Measurements from ENCODE around the gene TWIST2. TPM values are rescaled to one million over a fixed set of nuclear protein-coding genes. Genes with fewer than 3 reads are reported as not detected.

TWIST2 gene
- total and polyA plus RNA-seq, 2 donors from 2014 or later, result 0.56 to 1.4 TPM

DNA sequence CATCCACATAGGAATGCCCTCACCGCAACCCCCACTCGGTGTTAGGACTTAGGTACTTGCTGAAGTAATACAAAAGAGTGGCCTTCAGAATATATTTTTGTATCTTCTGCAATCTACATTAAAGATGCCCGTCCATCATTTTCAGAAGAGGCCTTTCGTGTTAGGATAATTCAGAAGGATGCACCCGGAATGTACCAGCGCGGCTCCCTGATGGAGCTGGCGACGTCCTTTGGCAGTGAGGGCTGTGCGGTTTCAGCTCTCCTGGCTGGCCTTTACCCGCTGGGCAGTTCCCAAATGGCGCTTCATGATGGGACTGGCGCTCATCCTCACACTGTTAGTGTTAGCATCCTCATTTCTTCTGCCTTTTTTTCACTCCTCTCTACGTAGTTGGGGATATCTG lies 15.3 kb downstream of the TWIST2 start:
- intact Hi-C loops (cut with DNase I), result no loop called here
- Histone ChIP-seq H3K27ac (ENCODE audit: low read depth in 2 of 2, low read length in 2 of 2) (no peak overlapping the region), H3K9ac (ENCODE audit: low read length in 3 of 3) (no peak overlapping the region)

DNA sequence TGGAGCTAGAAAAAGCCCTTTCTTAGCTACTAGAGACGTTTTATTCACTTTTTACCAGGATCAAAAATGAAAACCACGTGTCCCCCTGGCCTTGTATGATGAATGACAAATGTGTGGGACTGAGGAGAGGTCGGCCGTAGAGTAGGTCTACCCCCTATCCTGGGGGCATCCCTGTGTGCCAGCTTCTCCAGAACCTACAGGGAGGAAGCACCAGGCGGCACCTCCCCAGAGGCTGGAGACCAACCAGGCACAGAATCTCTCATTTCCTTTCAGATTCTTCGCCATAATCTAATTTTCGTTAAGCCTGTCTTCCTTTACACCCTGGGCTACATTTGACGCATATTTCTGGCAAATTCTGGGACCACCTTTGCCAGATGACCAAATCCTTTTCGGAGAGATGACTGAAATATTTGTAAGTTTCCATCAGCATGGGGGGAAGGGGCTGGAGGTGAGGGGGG lies 15.9 kb downstream of the TWIST2 start:
- H3K27me3 ChIP-seq (ENCODE audit: control insufficient read depth, insufficient read depth, low read length), result no peaks in the 10 kb centered on the region
- H3K27ac ChIP-seq (ENCODE audit: low read depth in 2 of 2, low read length in 2 of 2), result no peak overlapping the region
- peaks cover 0 to 6% (median 0%) of the 10 kb centered on the region in 3 donors for H3K4me1 ChIP-seq (ENCODE audit: control insufficient read depth in 2 of 3, insufficient read depth in 2 of 3, low read depth in 1 of 3, low read length in 3 of 3)
- H3K36me3 ChIP-seq (ENCODE audit: control insufficient read depth in 2 of 3, insufficient read depth in 3 of 3, low read length in 3 of 3), result no peaks in the 10 kb centered on the region
- no peak for DNase-seq
- intact Hi-C loops (cut with DNase I), result no loop called here
- no peaks in the 10 kb centered on the region for H3K9me3 ChIP-seq (ENCODE audit: control insufficient read depth in 2 of 3, insufficient read depth in 1 of 3, low read length in 3 of 3)
- FAIRE-seq, result no peak
- H3K9ac ChIP-seq (ENCODE audit: low read length in 3 of 3), result no peak overlapping the region
- no peak overlapping the region for H3K4me3 ChIP-seq (ENCODE audit: low read length in 3 of 3)
- no peak for TF ChIP-seq CTCF (IDR thresholded peaks at IDR 0.05; ENCODE audit: borderline replicate concordance, extremely low read depth, insufficient read depth)

More for the DNA sequence above, 15.3 kb downstream of the TWIST2 start:
- DNase-seq (peak in 1 of 5 donors; percentile 10), FAIRE-seq (no peak)
- H3K27me3 ChIP-seq (ENCODE audit: control insufficient read depth, insufficient read depth, low read length), result no peaks in the 10 kb centered on the region
- H3K9me3 ChIP-seq (ENCODE audit: control insufficient read depth in 2 of 3, insufficient read depth in 1 of 3, low read length in 3 of 3), result no peaks in the 10 kb centered on the region
- H3K4me1 ChIP-seq (ENCODE audit: control insufficient read depth in 2 of 3, insufficient read depth in 2 of 3, low read depth in 1 of 3, low read length in 3 of 3), result peaks cover 0 to 6% (median 0%) of the 10 kb centered on the region in 3 donors
- no peaks in the 10 kb centered on the region for H3K36me3 ChIP-seq (ENCODE audit: control insufficient read depth in 2 of 3, insufficient read depth in 3 of 3, low read length in 3 of 3)
- H3K4me3 ChIP-seq (ENCODE audit: low read length in 3 of 3), result no peak overlapping the region
- no peak for TF ChIP-seq CTCF (IDR thresholded peaks at IDR 0.05; ENCODE audit: borderline replicate concordance, extremely low read depth, insufficient read depth)

GRCh38 chr2:238864207-238865014 lies 16.5 kb downstream of the TWIST2 start:
- no peak overlapping the region for H3K27ac ChIP-seq (ENCODE audit: low read depth in 2 of 2, low read length in 2 of 2)
- no peaks in the 10 kb centered on the region for H3K9me3 ChIP-seq (ENCODE audit: control insufficient read depth in 2 of 3, insufficient read depth in 1 of 3, low read length in 3 of 3)
- H3K27me3 ChIP-seq (ENCODE audit: control insufficient read depth, insufficient read depth, low read length), result no peaks in the 10 kb centered on the region
- no peak overlapping the region for H3K4me3 ChIP-seq (ENCODE audit: low read length in 3 of 3)
- intact Hi-C loops (cut with DNase I), result no loop called here
- DNase-seq, result peak; percentile 75 to 93 (median 84)
- FAIRE-seq, result no peak
- no peaks in the 10 kb centered on the region for H3K36me3 ChIP-seq (ENCODE audit: control insufficient read depth in 2 of 3, insufficient read depth in 3 of 3, low read length in 3 of 3)
- TF ChIP-seq CTCF (IDR thresholded peaks at IDR 0.05; ENCODE audit: borderline replicate concordance, extremely low read depth, insufficient read depth), result no peak
- H3K4me1 ChIP-seq (ENCODE audit: control insufficient read depth in 2 of 3, insufficient read depth in 2 of 3, low read depth in 1 of 3, low read length in 3 of 3), result peaks cover 0 to 6% (median 0%) of the 10 kb centered on the region in 3 donors
- no peak overlapping the region for H3K9ac ChIP-seq (ENCODE audit: low read length in 3 of 3)
